Heart left ventricle (tissue), 16 donors: ENCODE measurements around the gene EXOC1L. TPM values are rescaled to one million over a fixed set of nuclear protein-coding genes. Genes with fewer than 3 reads are reported as not detected.

ENCODE experiments used
- ATAC-seq, 4 donors: fragments of 200-7000 bp; cut with Tn5 transposase; one replicate each; pipeline ENCODE4 v1.9.1; 2020 to 2022; ENCODE audit warnings: moderate library complexity in 4 of 4, mild to moderate bottlenecking in 3 of 4, moderate number of reproducible peaks in 1 of 4
- DNase-seq, 5 donors: peaks; one replicate each; pipeline ENCODE4 v3.0.0-alpha.2; 2020
- H3K27ac ChIP-seq, 12 donors: fragments of 200-600 bp; sonication (generic) in 4 of 12; one replicate each; pipeline versions ENCODE4 v1.5.0 to v1.8.0; 2016 to 2022; ENCODE audit warnings: mild to moderate bottlenecking in 2 of 12
- H3K27me3 ChIP-seq, 9 donors: fragments of 200-600 bp; sonication (generic) in 2 of 9; one replicate each; pipeline versions ENCODE4 v1.5.1 to v1.8.0; 2016 to 2022; ENCODE audit warnings: mild to moderate bottlenecking in 3 of 9
- H3K36me3 ChIP-seq, 9 donors: fragments of 200-600 bp; sonication (generic) in 2 of 9; one replicate each; pipeline versions ENCODE4 v1.5.0 to v1.8.0; 2018 to 2022; ENCODE audit warnings: mild to moderate bottlenecking in 2 of 9
- H3K4me1 ChIP-seq, 12 donors: fragments of 200-600 bp; sonication (generic) in 4 of 12; one replicate each; pipeline versions ENCODE4 v1.5.0 to v1.8.0; 2016 to 2022; ENCODE audit warnings: mild to moderate bottlenecking in 3 of 12
- H3K4me3 ChIP-seq, 12 donors: fragments of 200-600 bp; sonication (generic) in 4 of 12; one replicate each; pipeline versions ENCODE4 v1.5.0 to v1.8.0; 2017 to 2022; ENCODE audit warnings: mild to moderate bottlenecking in 9 of 12, moderate library complexity in 4 of 12
- H3K9me3 ChIP-seq, 12 donors: fragments of 200-600 bp; sonication (generic) in 4 of 12; one replicate each; pipeline versions ENCODE4 v1.5.0 to v1.8.0; 2016 to 2022; ENCODE audit warnings: mild to moderate bottlenecking in 1 of 12
- CTCF ChIP-seq, 12 donors: fragments of 200-600 bp; sonication (generic) in 4 of 12; IDR thresholded peaks; one replicate each; pipeline versions ENCODE4 v1.5.0 to v1.8.0; 2018 to 2022; ENCODE audit warnings: antibody characterized with exemption in 12 of 12, mild to moderate bottlenecking in 5 of 12
- POLR2A ChIP-seq, 2 donors: fragments of 450-650 bp; IDR thresholded peaks; one replicate each; pipeline ENCODE4 v1.6.1; 2017; ENCODE audit warnings: antibody characterized with exemption in 2 of 2, mild to moderate bottlenecking in 2 of 2, moderate library complexity in 2 of 2
- WGBS, 4 donors: extraction: QIAGEN DNeasy Blood & Tissue Kit in 2 of 4; methylation state at CpG; one replicate each; pipeline versions ENCODE4 v1.1.5 to v1.1.7; 2013 to 2018; 5-methylcytosine and 5-hydroxymethylcytosine counted together
- intact Hi-C, 10 donors: fragments of 100-400 bp; cut with DNase I; formaldehyde crosslinking; loops; one replicate each; pipeline versions ENCODE4 v1.11.1 to v1.14.2; 2022
- polyA plus RNA-seq, 2 donors: library from polyadenylated mRNA; stranded (reverse); fragments of 200-250 nt; gene quantifications; one replicate each; pipeline ENCODE4 v1.2.3, GENCODE V29; 2013
- total RNA-seq, 9 donors: library from RNA; depleted of rRNA in 2 of 9; stranded (reverse); fragments of >200 nt in 2 of 9; fragmentation: NEBNext Ultra II Directional in 3 of 9; extraction: Animal tissue kit (Norgen Biotek cat#: 25700) in 3 of 9; gene quantifications; one replicate each; pipeline versions ENCODE4 v1.1.0 to v1.2.4, GENCODE V29; 2016 to 2023
- donor health status: ischemic (EF 13 %, LVEDD 7.1; RV severe dilation, severe dysfunction).
- donor health status: healthy with polysubstance abuse.
- donor health status: DM: no; HTN: yes; CAD: no.
- donor health status: DM: no; HTN: no; CAD: no.
- donor health status: ischemic (EF 25% LVEDD 6.9; RV normal size, moderate dysfunction).
- donor health status: ischemic (EF 25% LVEDD 5.7; RV mildly dilated, moderate dysfunction).
- donor health status: healthy.
- donor health status: DM: yes; HTN: yes; CAD: no.
- donor health status: ischemic (EF 35%, LVEDD 5.7; RV mildly dilated, moderate dysfunction).
- donor health status: nonischemic (EF 11% LVEDD 7.7; RV severe dilation, severe dysfunction).
- donor health status: DM: yes; HTN: yes; CAD: no.
- donor health status: PGD.
- donor health status: ischemic (EF 29% LVEDD 5.4; RV normal size, mild dysfunction).
- donor health status: nonischemic (EF 23%, LVEDD 6.1; RV moderate dilation, normal function).

Gene EXOC1L
- total and polyA plus RNA-seq, 11 donors: not detected

- Histone ChIP-seq H3K4me1 (no peaks in the 10 kb centered on the region), H3K27ac (no peak overlapping the region), H3K27me3 (peaks cover 0 to 4% (median 0%) of the 10 kb centered on the region in 9 donors), H3K36me3 (no peaks in the 10 kb centered on the region), H3K9me3 (no peaks in the 10 kb centered on the region), H3K4me3 (no peak overlapping the region)
- 33 to 52% (median 44%) methylated on average over 1 of the region's 1 CpG for WGBS, 4 donors
- intact Hi-C loops: no loop called here
- TF ChIP-seq CTCF (IDR thresholded peaks at IDR 0.05) (no peak), POLR2A (IDR thresholded peaks at IDR 0.05) (no peak)
- no peak for ATAC-seq
- DNase-seq: no peak
Measured at GRCh38 chr4:55783584-55783983, 36.0 kb upstream of the EXOC1L start.

GRCh38 chr4:55784747-55785146 lies 34.8 kb upstream of the EXOC1L start:
- ATAC-seq: no peak
- 37 to 48% (median 40%) methylated on average over 4 of the region's 4 CpGs for WGBS, 4 donors
- Histone ChIP-seq H3K4me3 (no peak overlapping the region), H3K27ac (no peak overlapping the region), H3K27me3 (peaks cover 0 to 11% (median 0%) of the 10 kb centered on the region in 9 donors), H3K4me1 (no peaks in the 10 kb centered on the region), H3K9me3 (no peaks in the 10 kb centered on the region), H3K36me3 (no peaks in the 10 kb centered on the region)
- DNase-seq: no peak
- TF ChIP-seq CTCF (IDR thresholded peaks at IDR 0.05) (no peak), POLR2A (IDR thresholded peaks at IDR 0.05) (no peak)
- intact Hi-C loops: no loop called here

GRCh38 chr4:55791666-55792065 lies 27.9 kb upstream of the EXOC1L start:
- H3K9me3 ChIP-seq: no peaks in the 10 kb centered on the region
- H3K4me1 ChIP-seq: peaks cover 0 to 7% (median 0%) of the 10 kb centered on the region in 12 donors
- WGBS, 4 donors: 55 to 83% (median 67%) methylated on average over 2 of the region's 2 CpGs
- intact Hi-C loops: no loop called here
- H3K4me3 ChIP-seq: no peak overlapping the region
- H3K27me3 ChIP-seq: peaks cover 0 to 69% (median 21%) of the 10 kb centered on the region in 9 donors
- ATAC-seq (no peak), DNase-seq (no peak)
- H3K27ac ChIP-seq: no peak overlapping the region
- TF ChIP-seq POLR2A (IDR thresholded peaks at IDR 0.05) (no peak), CTCF (IDR thresholded peaks at IDR 0.05) (no peak)
- no peaks in the 10 kb centered on the region for H3K36me3 ChIP-seq

GRCh38 chr4:55793479-55793878 lies 26.1 kb upstream of the EXOC1L start:
- no peak for DNase-seq
- Histone ChIP-seq H3K9me3 (no peaks in the 10 kb centered on the region), H3K4me3 (peak overlapping the region in 6 of 12 donors; percentile 10 to 39 (median 20)), H3K36me3 (no peaks in the 10 kb centered on the region), H3K4me1 (peaks cover 0 to 7% (median 0%) of the 10 kb centered on the region in 12 donors), H3K27ac (no peak overlapping the region), H3K27me3 (peaks cover 0 to 78% (median 21%) of the 10 kb centered on the region in 9 donors)
- peak in 1 of 4 donors; percentile 15 for ATAC-seq
- 0 to 4% (median 4%) methylated on average over 11 to 33 of the region's 33 CpGs for WGBS, 4 donors
- intact Hi-C loops: no loop called here
- TF ChIP-seq POLR2A (IDR thresholded peaks at IDR 0.05) (no peak), CTCF (IDR thresholded peaks at IDR 0.05) (no peak)
